ENCODE measurements around the gene FLVCR2. TPM values are rescaled to one million over a fixed set of nuclear protein-coding genes. Genes with fewer than 3 reads are reported as not detected.

FLVCR2 gene
- total RNA-seq, 1 experiment from 2014 or later, result 1.8 TPM

- BruUV-seq (replicated peaks), result no TSS peak
- no peak overlapping the region for H3K9ac ChIP-seq (ENCODE audit: low read length)
- ATAC-seq (peak; percentile 95), DNase-seq (peak; percentile 87)
- no peaks in the 10 kb centered on the region for H3K9me3 ChIP-seq (ENCODE audit: low read length)
- H3K9me2 ChIP-seq (replicated peaks; ENCODE audit: low read length), result no peaks in the 10 kb centered on the region
- no peak overlapping the region for H3K4me2 ChIP-seq (ENCODE audit: low read length)
- peaks cover 8% of the 10 kb centered on the region for H3K79me2 ChIP-seq (ENCODE audit: low read length)
- H4K20me1 ChIP-seq (ENCODE audit: low read length), result no peaks in the 10 kb centered on the region
- no peak overlapping the region for H2AFZ ChIP-seq (ENCODE audit: low read length)
- intact Hi-C loops (cut with micrococcal nuclease), result loop anchor here (1.0 to 10.0 kb wide), 2 partner anchors 77 to 349 kb away; no protein-coding TSS in a partner anchor
- ChIA-PET CTCF (interaction anchor here (0.6 to 1.8 kb wide), 3 partner anchors 49 to 181 kb away, joined by 3 to 30 read pairs (median 3); partner anchors contain the start of gene FLVCR2), POLR2A (ENCODE audit: unreplicated experiment) (interaction anchor here (0.6 kb wide), 1 partner anchor 77 kb away, joined by 3 read pairs; no protein-coding TSS in a partner anchor)
- no peak for TF ChIP-seq EZH2 (IDR thresholded peaks at IDR 0.05; ENCODE audit: low read length, unreplicated experiment)
- TF ChIP-seq CTCF (conservative IDR thresholded peaks at IDR 0.05; ENCODE audit: low read depth, low read length), result peak; percentile 96
- no peak for TF ChIP-seq EZH2phosphoT487 (IDR thresholded peaks at IDR 0.05; ENCODE audit: borderline replicate concordance, low read length)
- H3F3A ChIP-seq (ENCODE audit: low read length, unreplicated experiment), result no peaks in the 10 kb centered on the region
- no peak overlapping the region for H3K4me3 ChIP-seq (ENCODE audit: low read length)
- H3K36me3 ChIP-seq (ENCODE audit: low read depth, low read length), result peaks cover 30% of the 10 kb centered on the region; the same call in 1 of the 2 replicates
- peaks cover 12% of the 10 kb centered on the region for H3K4me1 ChIP-seq (ENCODE audit: insufficient read depth, low read length)
- no peak overlapping the region for H3K27ac ChIP-seq (ENCODE audit: low read length)
- no peaks in the 10 kb centered on the region for H3K27me3 ChIP-seq (ENCODE audit: low read length)
Measured at GRCh38 chr14:75654127-75654732, 75.8 kb downstream of the FLVCR2 start.

- intact Hi-C loops (cut with micrococcal nuclease), result loop anchor here (10.0 kb wide), 1 partner anchor 350 kb away; no protein-coding TSS in a partner anchor
- H3K9me3 ChIP-seq (ENCODE audit: low read length), result no peaks in the 10 kb centered on the region
- ATAC-seq (no peak), DNase-seq (no peak)
- no peaks in the 10 kb centered on the region for H3F3A ChIP-seq (ENCODE audit: low read length, unreplicated experiment)
- H3K9ac ChIP-seq (ENCODE audit: low read length), result no peak overlapping the region
- TF ChIP-seq CTCF (conservative IDR thresholded peaks at IDR 0.05; ENCODE audit: low read depth, low read length) (no peak), EZH2phosphoT487 (IDR thresholded peaks at IDR 0.05; ENCODE audit: borderline replicate concordance, low read length) (no peak), EZH2 (IDR thresholded peaks at IDR 0.05; ENCODE audit: low read length, unreplicated experiment) (no peak)
- H3K27ac ChIP-seq (ENCODE audit: low read length), result no peak overlapping the region
- H3K79me2 ChIP-seq (ENCODE audit: low read length), result peaks cover 18% of the 10 kb centered on the region
- H3K36me3 ChIP-seq (ENCODE audit: low read depth, low read length), result peaks cover 22% of the 10 kb centered on the region; the same call in 1 of the 2 replicates
- H2AFZ ChIP-seq (ENCODE audit: low read length), result no peak overlapping the region
- no peaks in the 10 kb centered on the region for H3K27me3 ChIP-seq (ENCODE audit: low read length)
- H3K9me2 ChIP-seq (replicated peaks; ENCODE audit: low read length), result no peaks in the 10 kb centered on the region
- H4K20me1 ChIP-seq (ENCODE audit: low read length), result no peaks in the 10 kb centered on the region
- BruUV-seq (replicated peaks), result no TSS peak
- ChIA-PET CTCF (interaction anchor here (0.6 to 1.8 kb wide), 2 partner anchors 50 to 78 kb away, joined by 3 to 30 read pairs; partner anchors contain the start of gene FLVCR2), POLR2A (ENCODE audit: unreplicated experiment) (no interaction called here)
- H3K4me2 ChIP-seq (ENCODE audit: low read length), result no peak overlapping the region
- no peak overlapping the region for H3K4me3 ChIP-seq (ENCODE audit: low read length)
- peaks cover 8% of the 10 kb centered on the region for H3K4me1 ChIP-seq (ENCODE audit: insufficient read depth, low read length)
Measured at GRCh38 chr14:75655235-75655634, 76.8 kb downstream of the FLVCR2 start.

GRCh38 chr14:75657331-75657730 is 78.9 kb downstream of the FLVCR2 start:
- Histone ChIP-seq H3K27me3 (ENCODE audit: low read length) (no peaks in the 10 kb centered on the region), H3K4me2 (ENCODE audit: low read length) (no peak overlapping the region), H4K20me1 (ENCODE audit: low read length) (no peaks in the 10 kb centered on the region), H3K4me3 (ENCODE audit: low read length) (no peak overlapping the region), H3K4me1 (ENCODE audit: insufficient read depth, low read length) (no peaks in the 10 kb centered on the region), H3K9me3 (ENCODE audit: low read length) (no peaks in the 10 kb centered on the region), H3K9me2 (replicated peaks; ENCODE audit: low read length) (no peaks in the 10 kb centered on the region), H3K36me3 (ENCODE audit: low read depth, low read length) (peaks cover 7% of the 10 kb centered on the region; the same call in 1 of the 2 replicates), H3K9ac (ENCODE audit: low read length) (no peak overlapping the region), H3K79me2 (ENCODE audit: low read length) (peaks cover 29% of the 10 kb centered on the region), H2AFZ (ENCODE audit: low read length) (no peak overlapping the region), H3K27ac (ENCODE audit: low read length) (no peak overlapping the region), H3F3A (ENCODE audit: low read length, unreplicated experiment) (no peaks in the 10 kb centered on the region)
- no TSS peak for BruUV-seq (replicated peaks)
- TF ChIP-seq EZH2 (IDR thresholded peaks at IDR 0.05; ENCODE audit: low read length, unreplicated experiment), result no peak
- no peak for TF ChIP-seq CTCF (conservative IDR thresholded peaks at IDR 0.05; ENCODE audit: low read depth, low read length)
- TF ChIP-seq EZH2phosphoT487 (IDR thresholded peaks at IDR 0.05; ENCODE audit: borderline replicate concordance, low read length), result no peak
- no peak for ATAC-seq
- no peak for DNase-seq
- intact Hi-C loops (cut with micrococcal nuclease), result loop anchor here (10.0 kb wide), 1 partner anchor 353 kb away; no protein-coding TSS in a partner anchor
- ChIA-PET CTCF (interaction anchor here (0.5 to 1.5 kb wide), 2 partner anchors 80 to 1419 kb away, joined by 6 read pairs; no protein-coding TSS in a partner anchor), POLR2A (ENCODE audit: unreplicated experiment) (no interaction called here)

Data from PC-3 (cell line).